Measurements from ENCODE around the gene UNC5C.

The UNC5C gene

DNA sequence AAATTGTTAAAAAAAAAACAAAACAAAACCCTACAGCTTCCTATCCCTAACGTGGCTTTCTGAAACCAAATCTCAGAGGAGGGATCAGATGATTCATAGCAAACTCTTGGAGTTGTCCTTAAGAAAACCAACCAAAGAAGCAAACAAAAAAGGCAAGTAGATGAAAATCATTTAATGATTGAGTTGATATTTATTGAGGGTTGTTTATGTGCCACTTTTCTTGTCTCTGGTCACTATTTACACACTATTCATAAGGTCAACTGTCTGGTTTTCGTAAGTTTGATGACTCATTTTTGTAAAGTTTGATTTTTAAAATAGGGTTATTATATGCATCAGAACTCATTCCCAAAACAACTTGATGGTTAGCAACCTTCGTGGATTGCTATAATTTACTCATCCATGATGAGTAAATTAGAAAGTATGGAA, 133.4 kb downstream of the UNC5C start:
- no peaks in the 10 kb centered on the region for H3K36me3 ChIP-seq (ENCODE audit: control insufficient read depth in 5 of 5, insufficient read depth in 5 of 5, low read length in 5 of 5)
- H3K27ac ChIP-seq (ENCODE audit: low read depth, low read length), result no peak overlapping the region
- no peaks in the 10 kb centered on the region for H3K27me3 ChIP-seq (ENCODE audit: control insufficient read depth in 5 of 5, insufficient read depth in 4 of 5, low read length in 5 of 5)
- H3K4me1 ChIP-seq (ENCODE audit: control insufficient read depth in 5 of 5, insufficient read depth in 5 of 5, low read length in 5 of 5), result peaks cover 0 to 4% (median 0%) of the 10 kb centered on the region in 5 donors
- no peaks in the 10 kb centered on the region for H3K9me3 ChIP-seq (ENCODE audit: control insufficient read depth in 5 of 5, low read length in 5 of 5)
- H3K4me3 ChIP-seq (ENCODE audit: low read depth in 1 of 5, low read length in 5 of 5), result no peak overlapping the region
- no peak overlapping the region for H3K9ac ChIP-seq (ENCODE audit: low read length in 5 of 5)

GRCh38 chr4:95411371-95412088, 137.2 kb downstream of the UNC5C start:
- Histone ChIP-seq H3K4me3 (ENCODE audit: low read depth in 1 of 5, low read length in 5 of 5) (no peak overlapping the region), H3K27ac (ENCODE audit: low read depth, low read length) (no peak overlapping the region), H3K9ac (ENCODE audit: low read length in 5 of 5) (no peak overlapping the region)

GRCh38 chr4:95410387-95410977, 138.3 kb downstream of the UNC5C start:
- Histone ChIP-seq H3K27me3 (ENCODE audit: control insufficient read depth in 5 of 5, insufficient read depth in 4 of 5, low read length in 5 of 5) (no peaks in the 10 kb centered on the region), H3K4me1 (ENCODE audit: control insufficient read depth in 5 of 5, insufficient read depth in 5 of 5, low read length in 5 of 5) (peaks cover 0 to 4% (median 0%) of the 10 kb centered on the region in 5 donors), H3K4me3 (ENCODE audit: low read depth in 1 of 5, low read length in 5 of 5) (no peak overlapping the region), H3K9me3 (ENCODE audit: control insufficient read depth in 5 of 5, low read length in 5 of 5) (no peaks in the 10 kb centered on the region), H3K9ac (ENCODE audit: low read length in 5 of 5) (no peak overlapping the region), H3K27ac (ENCODE audit: low read depth, low read length) (no peak overlapping the region), H3K36me3 (ENCODE audit: control insufficient read depth in 5 of 5, insufficient read depth in 5 of 5, low read length in 5 of 5) (no peaks in the 10 kb centered on the region)

More at GRCh38 chr4:95411371-95412088, 137.2 kb downstream of the UNC5C start:
- Histone ChIP-seq H3K27me3 (ENCODE audit: control insufficient read depth in 5 of 5, insufficient read depth in 4 of 5, low read length in 5 of 5) (no peaks in the 10 kb centered on the region), H3K36me3 (ENCODE audit: control insufficient read depth in 5 of 5, insufficient read depth in 5 of 5, low read length in 5 of 5) (no peaks in the 10 kb centered on the region), H3K9me3 (ENCODE audit: control insufficient read depth in 5 of 5, low read length in 5 of 5) (no peaks in the 10 kb centered on the region), H3K4me1 (ENCODE audit: control insufficient read depth in 5 of 5, insufficient read depth in 5 of 5, low read length in 5 of 5) (peaks cover 0 to 4% (median 0%) of the 10 kb centered on the region in 5 donors)

DNA sequence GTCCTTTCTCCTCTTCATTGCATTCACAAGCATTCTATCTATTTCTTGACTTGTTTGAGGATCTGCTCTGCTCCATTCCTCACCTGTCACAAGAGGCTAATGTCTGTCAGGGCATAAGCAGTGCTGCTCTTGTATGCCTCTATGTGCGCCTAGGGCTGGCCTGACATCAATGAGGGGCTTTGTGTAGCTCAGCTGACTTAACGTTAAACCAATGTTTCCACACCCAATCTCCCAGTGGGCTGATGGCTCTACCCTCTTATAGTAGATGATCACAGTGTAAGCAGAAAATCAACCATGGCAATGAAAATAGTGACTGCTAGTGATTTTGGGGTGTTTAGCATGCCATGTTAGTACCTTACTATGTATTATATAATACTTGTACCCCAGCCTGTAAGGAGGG, 139.0 kb downstream of the UNC5C start:
- Histone ChIP-seq H3K27me3 (ENCODE audit: control insufficient read depth in 5 of 5, insufficient read depth in 4 of 5, low read length in 5 of 5) (no peaks in the 10 kb centered on the region), H3K4me3 (ENCODE audit: low read depth in 1 of 5, low read length in 5 of 5) (no peak overlapping the region), H3K36me3 (ENCODE audit: control insufficient read depth in 5 of 5, insufficient read depth in 5 of 5, low read length in 5 of 5) (no peaks in the 10 kb centered on the region), H3K9ac (ENCODE audit: low read length in 5 of 5) (no peak overlapping the region), H3K9me3 (ENCODE audit: control insufficient read depth in 5 of 5, low read length in 5 of 5) (no peaks in the 10 kb centered on the region), H3K27ac (ENCODE audit: low read depth, low read length) (no peak overlapping the region), H3K4me1 (ENCODE audit: control insufficient read depth in 5 of 5, insufficient read depth in 5 of 5, low read length in 5 of 5) (peaks cover 0 to 4% (median 0%) of the 10 kb centered on the region in 5 donors)

DNA sequence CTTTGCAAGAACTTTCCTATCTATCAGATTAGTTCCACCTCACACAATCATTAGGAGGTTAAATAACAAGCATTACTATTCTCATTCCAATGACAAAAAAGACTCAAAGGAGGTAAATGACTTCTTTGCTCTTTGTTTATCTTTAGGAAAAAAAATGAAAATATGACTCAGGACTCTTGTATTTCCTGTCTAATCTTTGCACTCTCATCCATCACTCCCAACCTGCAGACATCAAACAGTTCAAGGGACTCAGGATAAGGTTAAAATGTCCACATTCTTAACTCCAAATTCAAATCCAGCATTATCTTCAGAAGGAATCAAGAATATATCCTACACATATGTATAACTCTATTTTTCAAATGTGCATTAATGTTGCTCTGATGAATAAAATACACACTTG, 139.6 kb downstream of the UNC5C start:
- no peak overlapping the region for H3K9ac ChIP-seq (ENCODE audit: low read length in 5 of 5)

GRCh38 chr4:95402299-95402698, 146.5 kb downstream of the UNC5C start:
- no peak overlapping the region for H3K27ac ChIP-seq (ENCODE audit: low read depth, low read length)
- no peak overlapping the region for H3K9ac ChIP-seq (ENCODE audit: low read length in 5 of 5)
- peaks cover 0 to 4% (median 0%) of the 10 kb centered on the region in 5 donors for H3K4me1 ChIP-seq (ENCODE audit: control insufficient read depth in 5 of 5, insufficient read depth in 5 of 5, low read length in 5 of 5)
- H3K4me3 ChIP-seq (ENCODE audit: low read depth in 1 of 5, low read length in 5 of 5), result no peak overlapping the region
- H3K9me3 ChIP-seq (ENCODE audit: control insufficient read depth in 5 of 5, low read length in 5 of 5), result no peaks in the 10 kb centered on the region
- no peaks in the 10 kb centered on the region for H3K36me3 ChIP-seq (ENCODE audit: control insufficient read depth in 5 of 5, insufficient read depth in 5 of 5, low read length in 5 of 5)
- H3K27me3 ChIP-seq (ENCODE audit: control insufficient read depth in 5 of 5, insufficient read depth in 4 of 5, low read length in 5 of 5), result no peaks in the 10 kb centered on the region

More for the DNA sequence above, 139.6 kb downstream of the UNC5C start:
- Histone ChIP-seq H3K27me3 (ENCODE audit: control insufficient read depth in 5 of 5, insufficient read depth in 4 of 5, low read length in 5 of 5) (no peaks in the 10 kb centered on the region), H3K4me1 (ENCODE audit: control insufficient read depth in 5 of 5, insufficient read depth in 5 of 5, low read length in 5 of 5) (peaks cover 0 to 4% (median 0%) of the 10 kb centered on the region in 5 donors), H3K36me3 (ENCODE audit: control insufficient read depth in 5 of 5, insufficient read depth in 5 of 5, low read length in 5 of 5) (no peaks in the 10 kb centered on the region), H3K4me3 (ENCODE audit: low read depth in 1 of 5, low read length in 5 of 5) (no peak overlapping the region), H3K9me3 (ENCODE audit: control insufficient read depth in 5 of 5, low read length in 5 of 5) (no peaks in the 10 kb centered on the region), H3K27ac (ENCODE audit: low read depth, low read length) (no peak overlapping the region)

GRCh38 chr4:95398217-95398616, 150.6 kb downstream of the UNC5C start:
- Histone ChIP-seq H3K27me3 (ENCODE audit: control insufficient read depth in 5 of 5, insufficient read depth in 4 of 5, low read length in 5 of 5) (no peaks in the 10 kb centered on the region), H3K4me3 (ENCODE audit: low read depth in 1 of 5, low read length in 5 of 5) (no peak overlapping the region), H3K9me3 (ENCODE audit: control insufficient read depth in 5 of 5, low read length in 5 of 5) (no peaks in the 10 kb centered on the region), H3K27ac (ENCODE audit: low read depth, low read length) (no peak overlapping the region), H3K4me1 (ENCODE audit: control insufficient read depth in 5 of 5, insufficient read depth in 5 of 5, low read length in 5 of 5) (peaks cover 0 to 31% (median 16%) of the 10 kb centered on the region in 5 donors), H3K36me3 (ENCODE audit: control insufficient read depth in 5 of 5, insufficient read depth in 5 of 5, low read length in 5 of 5) (no peaks in the 10 kb centered on the region), H3K9ac (ENCODE audit: low read length in 5 of 5) (no peak overlapping the region)

DNA sequence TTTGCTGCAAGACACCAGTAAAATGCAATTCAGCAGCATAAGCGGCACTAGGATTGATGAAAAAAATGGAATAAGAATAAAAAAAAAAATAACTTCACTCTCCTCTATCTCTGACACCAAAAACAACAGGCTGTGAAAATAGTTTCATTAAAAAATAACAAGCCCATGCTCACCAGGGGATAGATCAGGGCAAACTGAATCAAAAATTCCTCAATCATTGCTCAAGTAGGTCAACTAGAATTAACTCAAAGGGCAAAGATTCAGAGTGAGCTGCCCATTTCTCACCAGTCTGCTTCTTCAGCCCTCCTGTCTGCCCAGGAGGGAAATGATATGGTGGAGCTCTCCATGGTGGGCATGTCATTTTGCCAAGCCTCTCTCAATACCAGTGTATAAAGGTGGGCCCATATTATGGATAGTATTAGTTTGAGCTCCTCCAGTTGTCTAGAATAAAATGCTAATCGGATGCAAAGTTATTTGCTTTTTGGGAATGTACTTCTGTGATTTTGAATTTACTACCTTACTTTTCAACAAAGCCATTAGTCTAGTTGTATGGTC, 153.9 kb downstream of the UNC5C start:
- Histone ChIP-seq H3K27ac (ENCODE audit: low read depth, low read length) (peak overlapping the region; percentile 38), H3K9ac (ENCODE audit: low read length in 5 of 5) (no peak overlapping the region), H3K4me1 (ENCODE audit: control insufficient read depth in 5 of 5, insufficient read depth in 5 of 5, low read length in 5 of 5) (peaks cover 0 to 31% (median 16%) of the 10 kb centered on the region in 5 donors), H3K4me3 (ENCODE audit: low read depth in 1 of 5, low read length in 5 of 5) (no peak overlapping the region), H3K36me3 (ENCODE audit: control insufficient read depth in 5 of 5, insufficient read depth in 5 of 5, low read length in 5 of 5) (no peaks in the 10 kb centered on the region), H3K9me3 (ENCODE audit: control insufficient read depth in 5 of 5, low read length in 5 of 5) (no peaks in the 10 kb centered on the region), H3K27me3 (ENCODE audit: control insufficient read depth in 5 of 5, insufficient read depth in 4 of 5, low read length in 5 of 5) (no peaks in the 10 kb centered on the region)

DNA sequence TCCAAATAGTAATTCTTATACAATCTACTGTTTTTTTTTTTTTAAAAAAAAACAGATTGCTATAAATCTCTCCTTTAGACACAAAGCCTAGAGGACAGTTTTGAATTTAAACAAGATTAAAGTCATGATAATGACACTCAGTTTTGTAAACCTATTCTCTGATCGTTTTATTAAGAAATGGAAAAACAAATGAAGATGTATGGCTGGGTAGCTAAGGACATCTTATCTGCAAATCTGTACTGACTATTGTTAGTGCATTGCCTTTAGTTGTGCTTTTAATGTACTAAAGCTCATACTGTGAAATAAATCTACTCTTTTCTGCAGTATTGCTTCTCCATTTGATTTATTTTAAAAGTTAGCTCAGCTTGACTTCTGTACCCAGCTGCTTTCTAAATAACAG, 155.0 kb downstream of the UNC5C start:
- H3K27ac ChIP-seq (ENCODE audit: low read depth, low read length), result peak overlapping the region; percentile 38
- peaks cover 0 to 31% (median 16%) of the 10 kb centered on the region in 5 donors for H3K4me1 ChIP-seq (ENCODE audit: control insufficient read depth in 5 of 5, insufficient read depth in 5 of 5, low read length in 5 of 5)
- no peaks in the 10 kb centered on the region for H3K9me3 ChIP-seq (ENCODE audit: control insufficient read depth in 5 of 5, low read length in 5 of 5)
- no peak overlapping the region for H3K9ac ChIP-seq (ENCODE audit: low read length in 5 of 5)
- H3K36me3 ChIP-seq (ENCODE audit: control insufficient read depth in 5 of 5, insufficient read depth in 5 of 5, low read length in 5 of 5), result no peaks in the 10 kb centered on the region
- H3K4me3 ChIP-seq (ENCODE audit: low read depth in 1 of 5, low read length in 5 of 5), result no peak overlapping the region
- H3K27me3 ChIP-seq (ENCODE audit: control insufficient read depth in 5 of 5, insufficient read depth in 4 of 5, low read length in 5 of 5), result no peaks in the 10 kb centered on the region

DNA sequence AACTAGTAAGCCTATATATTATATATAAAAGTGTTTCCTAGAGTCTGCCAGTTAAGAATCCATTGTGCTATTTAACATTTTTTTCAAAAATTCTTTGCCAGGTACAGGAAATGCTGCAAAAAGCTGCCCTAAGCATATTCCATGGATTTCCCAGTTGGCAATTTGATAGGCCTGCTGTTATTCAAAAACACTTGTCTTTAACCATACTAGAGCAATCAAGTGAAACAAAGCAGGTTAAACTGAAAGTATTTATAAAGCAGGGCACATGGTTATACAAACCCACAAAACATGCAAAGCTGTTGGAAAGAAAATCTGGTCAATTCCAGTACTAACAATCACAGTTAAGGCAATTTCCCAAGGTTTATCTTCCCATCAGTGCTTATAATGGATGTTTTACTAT, 159.9 kb downstream of the UNC5C start:
- H3K9me3 ChIP-seq (ENCODE audit: control insufficient read depth in 5 of 5, low read length in 5 of 5), result no peaks in the 10 kb centered on the region
- H3K27me3 ChIP-seq (ENCODE audit: control insufficient read depth in 5 of 5, insufficient read depth in 4 of 5, low read length in 5 of 5), result no peaks in the 10 kb centered on the region
- H3K4me3 ChIP-seq (ENCODE audit: low read depth in 1 of 5, low read length in 5 of 5), result no peak overlapping the region
- no peaks in the 10 kb centered on the region for H3K36me3 ChIP-seq (ENCODE audit: control insufficient read depth in 5 of 5, insufficient read depth in 5 of 5, low read length in 5 of 5)
- H3K27ac ChIP-seq (ENCODE audit: low read depth, low read length), result no peak overlapping the region
- peaks cover 0 to 2% (median 1%) of the 10 kb centered on the region in 5 donors for H3K4me1 ChIP-seq (ENCODE audit: control insufficient read depth in 5 of 5, insufficient read depth in 5 of 5, low read length in 5 of 5)
- H3K9ac ChIP-seq (ENCODE audit: low read length in 5 of 5), result no peak overlapping the region

Data from subcutaneous abdominal adipose tissue (tissue), 5 donors.